Measurements from ENCODE around the gene LRRC74A. TPM values are rescaled to one million over a fixed set of nuclear protein-coding genes. Genes with fewer than 3 reads are reported as not detected.

LRRC74A gene
- total and polyA plus RNA-seq, 2 experiments from 2014 or later: not detected

- Histone ChIP-seq H3K4me1 (ENCODE audit: insufficient read depth) (no peaks in the 10 kb centered on the region), H3K4me2 (no peak overlapping the region), H2AFZ (no peak overlapping the region), H3K27me3 (no peaks in the 10 kb centered on the region), H3K9me3 (ENCODE audit: low read depth) (no peaks in the 10 kb centered on the region), H3K36me3 (replicated peaks; ENCODE audit: insufficient read depth, low read depth) (no peaks in the 10 kb centered on the region), H3K27ac (no peak overlapping the region), H4K20me1 (ENCODE audit: insufficient read depth, poor library complexity, severe bottlenecking) (no peaks in the 10 kb centered on the region), H3K4me3 (no peak overlapping the region), H3K79me2 (no peaks in the 10 kb centered on the region), H3K9me2 (replicated peaks; ENCODE audit: insufficient read depth) (no peaks in the 10 kb centered on the region)
- TF ChIP-seq EZH2 (IDR thresholded peaks at IDR 0.05; ENCODE audit: borderline replicate concordance) (no peak), EZH2phosphoT487 (IDR thresholded peaks at IDR 0.05; ENCODE audit: low read depth, severe bottlenecking, unreplicated experiment) (no peak), CTCF (IDR thresholded peaks at IDR 0.05; ENCODE audit: poor library complexity) (no peak)
- no peak for DNase-seq (ENCODE audit: low spot score)
- WGBS (ENCODE audit: low lambda C conversion rate, missing lambda C conversion rate): 96% methylated on average over 4 of the region's 4 CpGs
These were observed 4.3 kb downstream of the LRRC74A start for GRCh38 chr14:76830556-76830955.

DNA sequence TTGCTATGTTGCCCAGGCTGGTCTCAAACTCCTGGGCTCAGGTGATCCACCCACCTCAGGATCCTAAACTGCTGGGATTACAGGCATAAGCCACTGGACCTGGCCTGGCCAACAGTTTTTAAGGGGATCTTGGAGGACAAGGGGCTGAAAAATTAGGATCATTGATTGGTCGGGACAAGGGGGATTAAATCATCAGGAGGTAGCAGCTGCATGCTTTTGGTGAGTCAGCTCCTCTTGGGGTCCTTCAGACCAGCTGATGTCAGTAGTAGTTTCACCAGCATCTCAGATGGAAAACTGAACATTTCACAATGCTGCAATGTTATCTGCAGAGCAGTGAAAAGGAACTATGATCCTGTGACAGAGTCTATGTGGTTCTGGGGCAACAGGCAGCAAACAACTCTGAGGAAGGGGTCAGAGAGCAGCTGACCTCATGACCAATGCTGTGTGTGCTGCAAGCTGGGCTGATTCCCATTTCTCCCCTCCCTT lies 6.3 kb downstream of the LRRC74A start:
- no peak overlapping the region for H3K4me2 ChIP-seq
- H3K4me1 ChIP-seq (ENCODE audit: insufficient read depth): no peaks in the 10 kb centered on the region
- H3K27ac ChIP-seq: peak overlapping the region; percentile 77
- H3K4me3 ChIP-seq: no peak overlapping the region
- H3K9me3 ChIP-seq (ENCODE audit: low read depth): no peaks in the 10 kb centered on the region
- peak; percentile 41 for DNase-seq (ENCODE audit: low spot score)
- no peaks in the 10 kb centered on the region for H3K36me3 ChIP-seq (replicated peaks; ENCODE audit: insufficient read depth, low read depth)
- H4K20me1 ChIP-seq (ENCODE audit: insufficient read depth, poor library complexity, severe bottlenecking): no peaks in the 10 kb centered on the region
- no peaks in the 10 kb centered on the region for H3K79me2 ChIP-seq
- no peaks in the 10 kb centered on the region for H3K9me2 ChIP-seq (replicated peaks; ENCODE audit: insufficient read depth)
- TF ChIP-seq EZH2phosphoT487 (IDR thresholded peaks at IDR 0.05; ENCODE audit: low read depth, severe bottlenecking, unreplicated experiment): no peak
- no peak for TF ChIP-seq CTCF (IDR thresholded peaks at IDR 0.05; ENCODE audit: poor library complexity)
- TF ChIP-seq EZH2 (IDR thresholded peaks at IDR 0.05; ENCODE audit: borderline replicate concordance): no peak
- H2AFZ ChIP-seq: no peak overlapping the region
- WGBS (ENCODE audit: low lambda C conversion rate, missing lambda C conversion rate): 67% methylated on average over 1 of the region's 1 CpG
- H3K27me3 ChIP-seq: no peaks in the 10 kb centered on the region

- H3K79me2 ChIP-seq: no peaks in the 10 kb centered on the region
- H3K36me3 ChIP-seq (replicated peaks; ENCODE audit: insufficient read depth, low read depth): no peaks in the 10 kb centered on the region
- no peaks in the 10 kb centered on the region for H3K9me3 ChIP-seq (ENCODE audit: low read depth)
- TF ChIP-seq CTCF (IDR thresholded peaks at IDR 0.05; ENCODE audit: poor library complexity): no peak
- no peak for TF ChIP-seq EZH2phosphoT487 (IDR thresholded peaks at IDR 0.05; ENCODE audit: low read depth, severe bottlenecking, unreplicated experiment)
- TF ChIP-seq EZH2 (IDR thresholded peaks at IDR 0.05; ENCODE audit: borderline replicate concordance): no peak
- H4K20me1 ChIP-seq (ENCODE audit: insufficient read depth, poor library complexity, severe bottlenecking): no peaks in the 10 kb centered on the region
- no peak overlapping the region for H2AFZ ChIP-seq
- DNase-seq (ENCODE audit: low spot score): no peak
- H3K4me2 ChIP-seq: no peak overlapping the region
- WGBS (ENCODE audit: low lambda C conversion rate, missing lambda C conversion rate): 92% methylated on average over 2 of the region's 2 CpGs
- H3K27ac ChIP-seq: peak overlapping the region; percentile 65
- no peaks in the 10 kb centered on the region for H3K4me1 ChIP-seq (ENCODE audit: insufficient read depth)
- no peaks in the 10 kb centered on the region for H3K9me2 ChIP-seq (replicated peaks; ENCODE audit: insufficient read depth)
- no peak overlapping the region for H3K4me3 ChIP-seq
- H3K27me3 ChIP-seq: no peaks in the 10 kb centered on the region
These were observed 6.8 kb downstream of the LRRC74A start for GRCh38 chr14:76833011-76833410.
